Esophagus muscularis mucosa (tissue), 4 donors: ENCODE data around the gene OLAH. TPM values are rescaled to one million over a fixed set of nuclear protein-coding genes. Genes with fewer than 3 reads are reported as not detected.

Experiments used
- DNase-seq: peaks from one replicate; pipeline ENCODE4 v3.0.0-alpha.2; 2017; ENCODE audit errors: extremely low spot score
- H3K27ac ChIP-seq, 4 donors: fragments of 200-600 bp; sonication (generic); replicated peaks in 1 of 4; 1 replicate in 3 of 4; 2 replicates in 1 of 4; pipeline ENCODE4 v1.5.1; 2016 to 2019; ENCODE audit warnings: mild to moderate bottlenecking in 1 of 4
- H3K27me3 ChIP-seq, 4 donors: fragments of 200-600 bp; sonication (generic); one replicate each; pipeline versions ENCODE4 v1.5.1 to v1.6.0; 2016 to 2019
- H3K36me3 ChIP-seq, 4 donors: fragments of 200-600 bp; sonication (generic); one replicate each; pipeline ENCODE4 v1.5.1; 2016 to 2019
- H3K4me1 ChIP-seq, 4 donors: fragments of 200-600 bp; sonication (generic); one replicate each; pipeline ENCODE4 v1.5.1; 2016 to 2019
- H3K4me3 ChIP-seq, 4 donors: fragments of 200-600 bp; sonication (generic); 1 replicate in 2 of 4; 2 replicates in 2 of 4; pipeline ENCODE4 v1.5.1; 2016 to 2019; ENCODE audit warnings: mild to moderate bottlenecking in 4 of 4, moderate library complexity in 1 of 4
- H3K9me3 ChIP-seq, 4 donors: fragments of 200-600 bp; sonication (generic); 1 replicate in 3 of 4; 2 replicates in 1 of 4; pipeline ENCODE4 v1.5.1; 2016 to 2019
- CTCF ChIP-seq, 3 experiments: fragments of 200-600 bp in 2 of 3; fragments of 450-650 bp in 1 of 3; sonication (generic) in 2 of 3; IDR thresholded peaks; one replicate each; pipeline ENCODE4 v1.5.1; 2017 to 2019; ENCODE audit warnings: antibody characterized with exemption in 3 of 3, mild to moderate bottlenecking in 2 of 3, moderate library complexity in 1 of 3
- EP300 ChIP-seq: sonication (generic); formaldehyde crosslinking; IDR thresholded peaks from one replicate; pipeline ENCODE4 v1.6.1; 2017; ENCODE audit warnings: antibody characterized with exemption
- POLR2A ChIP-seq: fragments of 450-650 bp; IDR thresholded peaks from one replicate; pipeline ENCODE4 v1.6.1; 2017; ENCODE audit warnings: antibody characterized with exemption, moderate library complexity, mild to moderate bottlenecking, low read depth
- POLR2AphosphoS5 ChIP-seq, 2 donors: sonication (generic); formaldehyde crosslinking; IDR thresholded peaks; one replicate each; pipeline ENCODE4 v1.6.1; 2017; ENCODE audit warnings: antibody characterized with exemption in 2 of 2
- WGBS: methylation state at CpG from one replicate; pipeline ENCODE4 v1.1.5; 2018; 5-methylcytosine and 5-hydroxymethylcytosine counted together
- intact Hi-C: fragments of 100-400 bp; cut with DNase I; formaldehyde crosslinking; loops from one replicate; pipeline ENCODE4 v1.15.1; 2023
- total RNA-seq, 4 donors: library from RNA; depleted of rRNA; stranded (reverse); fragments of >200 nt; gene quantifications; one replicate each; pipeline versions ENCODE4 v1.1.0 to v1.2.1, GENCODE V29; 2016

OLAH gene
- total RNA-seq, 4 donors from 2014 or later = 2.6 to 15.2 (median 3.7) TPM

DNA sequence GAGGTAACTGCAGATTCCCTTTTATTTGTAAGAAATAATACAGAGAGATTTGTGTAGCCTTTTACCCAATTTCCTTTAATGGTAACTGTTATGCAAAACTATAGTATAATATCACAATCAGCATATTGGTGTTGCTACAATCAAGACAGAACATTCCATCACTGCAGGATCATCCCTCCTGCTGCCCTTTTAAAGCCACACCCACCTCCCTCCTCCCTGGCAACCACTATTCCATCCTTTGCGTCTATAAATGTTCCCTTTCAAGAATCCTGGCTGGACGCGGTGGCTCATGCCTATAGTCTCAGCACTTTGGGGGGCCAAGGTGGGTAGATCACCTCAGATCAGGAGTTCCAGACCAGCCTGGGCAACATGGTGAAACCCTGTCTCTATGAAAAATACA lies 31.7 kb downstream of the OLAH start:
- H3K27ac ChIP-seq = no peak overlapping the region
- no peaks in the 10 kb centered on the region for H3K36me3 ChIP-seq
- no peaks in the 10 kb centered on the region for H3K27me3 ChIP-seq
- no peak for DNase-seq
- no peaks in the 10 kb centered on the region for H3K9me3 ChIP-seq
- TF ChIP-seq POLR2AphosphoS5 (IDR thresholded peaks at IDR 0.05) = no peak
- TF ChIP-seq CTCF (IDR thresholded peaks at IDR 0.05) = no peak
- no peak for TF ChIP-seq POLR2A
- TF ChIP-seq EP300 = no peak
- intact Hi-C loops = no loop called here
- 94% methylated on average over 3 of the region's 3 CpGs for WGBS
- no peaks in the 10 kb centered on the region for H3K4me1 ChIP-seq
- no peak overlapping the region for H3K4me3 ChIP-seq

DNA sequence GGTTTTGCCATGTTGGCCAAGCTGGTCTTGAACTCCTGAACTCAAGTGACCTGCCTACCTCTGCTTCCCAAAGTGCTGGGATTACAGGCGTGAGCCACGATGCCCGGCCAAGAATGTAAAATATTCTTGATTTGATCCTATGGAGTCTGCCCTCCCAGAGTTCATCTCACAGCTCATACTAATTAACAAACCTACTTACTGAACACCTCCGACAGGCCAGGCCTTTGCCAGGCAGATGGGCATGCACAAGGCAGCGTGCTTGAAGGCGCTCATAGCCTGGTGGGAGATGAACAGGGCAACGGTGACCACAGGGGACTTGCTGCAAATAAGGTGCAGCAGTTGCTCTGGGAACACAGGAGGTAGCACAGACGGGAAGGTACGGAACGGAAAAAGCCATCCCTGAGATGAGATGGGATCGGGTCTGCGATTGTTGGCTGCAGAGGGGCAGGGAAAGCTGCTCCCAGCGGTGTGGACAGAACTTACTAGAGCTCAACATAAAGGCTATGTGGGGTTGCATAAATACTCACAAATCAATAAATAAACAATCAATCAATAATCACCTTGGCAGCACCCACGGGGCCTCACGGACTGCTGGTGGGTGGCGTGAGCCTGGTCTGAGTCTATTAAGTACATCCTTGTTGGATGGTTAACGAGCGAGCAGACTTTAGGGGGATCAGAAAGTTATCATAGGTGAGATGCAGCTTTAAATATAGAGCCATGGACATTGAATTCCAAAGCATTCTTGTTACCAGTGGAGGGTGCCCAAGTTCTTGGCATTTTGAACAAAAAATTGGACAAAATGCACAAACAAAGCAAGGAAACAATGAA lies 40.1 kb downstream of the OLAH start:
- Histone ChIP-seq H3K36me3 (no peaks in the 10 kb centered on the region), H3K9me3 (no peaks in the 10 kb centered on the region), H3K27me3 (no peaks in the 10 kb centered on the region), H3K27ac (peak overlapping the region; percentile 21 to 58 (median 35)), H3K4me3 (peak overlapping the region; percentile 49 to 54 (median 52)), H3K4me1 (peaks cover 3 to 21% (median 16%) of the 10 kb centered on the region in 4 donors)
- DNase-seq = no peak
- intact Hi-C loops = no loop called here
- whole genome bisulfite sequencing = 79% methylated on average over 18 of the region's 18 CpGs
- no peak for TF ChIP-seq POLR2AphosphoS5 (IDR thresholded peaks at IDR 0.05)
- no peak for TF ChIP-seq EP300
- no peak for TF ChIP-seq POLR2A
- no peak for TF ChIP-seq CTCF (IDR thresholded peaks at IDR 0.05)

GRCh38 chr10:15084502-15084922 lies 40.8 kb downstream of the OLAH start:
- DNase-seq = no peak
- Histone ChIP-seq H3K4me3 (peak overlapping the region; percentile 49 to 54 (median 52)), H3K9me3 (no peaks in the 10 kb centered on the region), H3K36me3 (no peaks in the 10 kb centered on the region), H3K4me1 (peaks cover 3 to 24% (median 19%) of the 10 kb centered on the region in 4 donors), H3K27me3 (no peaks in the 10 kb centered on the region), H3K27ac (peak overlapping the region; percentile 21 to 58 (median 35))
- intact Hi-C loops = no loop called here
- TF ChIP-seq POLR2A (no peak), EP300 (no peak), CTCF (IDR thresholded peaks at IDR 0.05) (peak in 1 of 3 experiments; percentile 5), POLR2AphosphoS5 (IDR thresholded peaks at IDR 0.05) (peak in 1 of 2 donors; percentile 47)
- WGBS = 37% methylated on average over 7 of the region's 7 CpGs

GRCh38 chr10:15088428-15089261 lies 44.9 kb downstream of the OLAH start, which contains the start of gene ACBD7:
Gene ACBD7 (minus strand): TSS chr10:15088776. CDS start chr10:15088728, 48 bp downstream.
- Histone ChIP-seq H3K27me3 (peaks cover 0 to 13% (median 2%) of the 10 kb centered on the region in 4 donors), H3K4me3 (peak within 1 kb of the TSS; percentile 52 to 71 (median 60)), H3K9me3 (no peaks in the 10 kb centered on the region), H3K4me1 (peaks cover 3 to 24% (median 19%) of the 10 kb centered on the region in 4 donors), H3K27ac (peak within 1 kb of the TSS in 1 of 4 donors; percentile 28), H3K36me3 (no peaks in the 10 kb centered on the region)
- no peak for DNase-seq
- peak; percentile 33 to 77 (median 48) for TF ChIP-seq CTCF (IDR thresholded peaks at IDR 0.05)
- peak in 1 of 2 donors; percentile 67 for TF ChIP-seq POLR2AphosphoS5 (IDR thresholded peaks at IDR 0.05)
- TF ChIP-seq POLR2A = no peak
- WGBS = 10% methylated on average over 33 of the region's 63 CpGs
- intact Hi-C loops = no loop called here
